ENCODE measurements around the gene TARM1. TPM values are rescaled to one million over a fixed set of nuclear protein-coding genes. Genes with fewer than 3 reads are reported as not detected.

TARM1 gene
- polyA plus RNA-seq, 1 donor from 2014 or later, result not detected

- Histone ChIP-seq H3K4me2 (ENCODE audit: low read length) (no peak overlapping the region), H3K27ac (ENCODE audit: low read length) (no peak overlapping the region), H3K27me3 (ENCODE audit: insufficient read depth, low read depth, low read length) (no peaks in the 10 kb centered on the region), H3K79me2 (replicated peaks; ENCODE audit: insufficient read depth, low read length) (no peaks in the 10 kb centered on the region), H4K20me1 (ENCODE audit: insufficient read depth) (no peaks in the 10 kb centered on the region), H3K9ac (ENCODE audit: low read length) (no peak overlapping the region), H3K4me3 (ENCODE audit: low read length) (no peak overlapping the region), H2AFZ (ENCODE audit: low read depth, low read length) (no peak overlapping the region), H3F3A (ENCODE audit: insufficient read depth, low read length, poor library complexity, severe bottlenecking) (no peaks in the 10 kb centered on the region), H3K9me2 (ENCODE audit: insufficient read depth, low read length) (no peaks in the 10 kb centered on the region), H3K9me3 (ENCODE audit: low read length) (no peaks in the 10 kb centered on the region), H3K36me3 (ENCODE audit: insufficient read depth, low read length) (no peaks in the 10 kb centered on the region)
- TF ChIP-seq RAD21 (conservative IDR thresholded peaks at IDR 0.05), result no peak
- no peak for TF ChIP-seq REST (IDR thresholded peaks at IDR 0.05; ENCODE audit: borderline replicate concordance)
- TF ChIP-seq MXI1 (conservative IDR thresholded peaks at IDR 0.05; ENCODE audit: poor library complexity, severe bottlenecking), result no peak
- no peak for TF ChIP-seq SMC3 (conservative IDR thresholded peaks at IDR 0.05; ENCODE audit: poor library complexity)
- no peak for TF ChIP-seq EZH2 (IDR thresholded peaks at IDR 0.05; ENCODE audit: borderline replicate concordance, insufficient read depth, low read length, poor library complexity, severe bottlenecking)
Observed at GRCh38 chr19:54124393-54124792, 43.2 kb upstream of the TARM1 start.

DNA sequence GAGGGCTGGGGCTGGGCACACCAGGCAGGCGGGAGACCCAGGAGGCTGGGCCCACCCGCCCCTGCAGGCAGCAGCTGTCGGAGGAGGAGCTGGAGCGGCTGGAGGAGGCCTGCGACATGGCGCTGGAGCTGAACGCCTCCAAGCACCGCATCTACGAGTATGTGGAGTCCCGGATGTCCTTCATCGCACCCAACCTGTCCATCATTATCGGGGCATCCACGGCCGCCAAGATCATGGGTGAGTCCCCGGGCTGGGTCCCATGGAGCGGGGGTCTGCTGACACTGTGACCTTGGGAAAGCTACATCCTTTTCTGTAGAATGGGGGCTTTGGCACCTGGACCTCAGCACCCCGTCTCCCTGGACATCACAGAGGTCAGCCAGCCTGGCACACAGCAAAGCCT is 42.5 kb upstream of the TARM1 start:
- H3K9me3 ChIP-seq (ENCODE audit: low read length), result no peaks in the 10 kb centered on the region
- H3K27ac ChIP-seq (ENCODE audit: low read length), result no peak overlapping the region
- H4K20me1 ChIP-seq (ENCODE audit: insufficient read depth), result no peaks in the 10 kb centered on the region
- no peaks in the 10 kb centered on the region for H3K36me3 ChIP-seq (ENCODE audit: insufficient read depth, low read length)
- no peak overlapping the region for H3K4me2 ChIP-seq (ENCODE audit: low read length)
- no peaks in the 10 kb centered on the region for H3K9me2 ChIP-seq (ENCODE audit: insufficient read depth, low read length)
- no peaks in the 10 kb centered on the region for H3K27me3 ChIP-seq (ENCODE audit: insufficient read depth, low read depth, low read length)
- H3F3A ChIP-seq (ENCODE audit: insufficient read depth, low read length, poor library complexity, severe bottlenecking), result no peaks in the 10 kb centered on the region
- H3K9ac ChIP-seq (ENCODE audit: low read length), result no peak overlapping the region
- TF ChIP-seq POLR2AphosphoS5 (IDR thresholded peaks at IDR 0.05) (no peak), RAD21 (conservative IDR thresholded peaks at IDR 0.05) (no peak)
- H3K4me3 ChIP-seq (ENCODE audit: low read length), result no peak overlapping the region
- no peak overlapping the region for H2AFZ ChIP-seq (ENCODE audit: low read depth, low read length)
- no peaks in the 10 kb centered on the region for H3K79me2 ChIP-seq (replicated peaks; ENCODE audit: insufficient read depth, low read length)

- Histone ChIP-seq H3F3A (ENCODE audit: insufficient read depth, low read length, poor library complexity, severe bottlenecking) (no peaks in the 10 kb centered on the region), H3K27ac (ENCODE audit: low read length) (no peak overlapping the region), H3K9me2 (ENCODE audit: insufficient read depth, low read length) (no peaks in the 10 kb centered on the region), H3K9me3 (ENCODE audit: low read length) (no peaks in the 10 kb centered on the region), H3K4me3 (ENCODE audit: low read length) (no peak overlapping the region), H2AFZ (ENCODE audit: low read depth, low read length) (no peak overlapping the region), H3K36me3 (ENCODE audit: insufficient read depth, low read length) (no peaks in the 10 kb centered on the region), H3K9ac (ENCODE audit: low read length) (no peak overlapping the region), H3K4me2 (ENCODE audit: low read length) (no peak overlapping the region), H3K27me3 (ENCODE audit: insufficient read depth, low read depth, low read length) (no peaks in the 10 kb centered on the region), H4K20me1 (ENCODE audit: insufficient read depth) (no peaks in the 10 kb centered on the region), H3K79me2 (replicated peaks; ENCODE audit: insufficient read depth, low read length) (peaks cover 4% of the 10 kb centered on the region)
- no peak for TF ChIP-seq MXI1 (conservative IDR thresholded peaks at IDR 0.05; ENCODE audit: poor library complexity, severe bottlenecking)
- TF ChIP-seq SMC3 (conservative IDR thresholded peaks at IDR 0.05; ENCODE audit: poor library complexity), result no peak
- TF ChIP-seq EZH2 (IDR thresholded peaks at IDR 0.05; ENCODE audit: borderline replicate concordance, insufficient read depth, low read length, poor library complexity, severe bottlenecking), result no peak
- no peak for TF ChIP-seq RAD21 (conservative IDR thresholded peaks at IDR 0.05)
- TF ChIP-seq EP300 (conservative IDR thresholded peaks at IDR 0.05; ENCODE audit: poor library complexity, severe bottlenecking), result no peak
- no peak for TF ChIP-seq POLR2AphosphoS5 (IDR thresholded peaks at IDR 0.05)
- no peak for TF ChIP-seq CTCF (IDR thresholded peaks at IDR 0.05; ENCODE audit: poor library complexity, severe bottlenecking)
- TF ChIP-seq TAF1 (IDR thresholded peaks at IDR 0.05; ENCODE audit: low read depth), result no peak
- TF ChIP-seq REST (IDR thresholded peaks at IDR 0.05; ENCODE audit: borderline replicate concordance), result no peak
Observed at GRCh38 chr19:54121259-54121658, 40.1 kb upstream of the TARM1 start.
